H1 (cell line): Measurements from ENCODE around the gene TSNAXIP1. TPM values are rescaled to one million over a fixed set of nuclear protein-coding genes. Genes with fewer than 3 reads are reported as not detected.

Source experiments
- CBX8 ChIP-seq: fragments of 300-800, 300-1000 bp; sonication (generic); IDR thresholded peaks from 2 replicates; pipeline ENCODE4 v1.7.1; 2016; ENCODE audit warnings: low read depth, low read length, borderline replicate concordance
- RXRA ChIP-seq: IDR thresholded peaks from 2 replicates; pipeline ENCODE4 v1.6.1; 2011; ENCODE audit warnings: low read depth, mild to moderate bottlenecking, low read length, moderate library complexity; ENCODE audit not compliant: insufficient read depth
- SAP30 ChIP-seq: fragments of 300-600 bp; sonication (generic); IDR thresholded peaks from 2 replicates; pipeline ENCODE4 v1.7.1; 2012; ENCODE audit warnings: low read length, moderate library complexity, mild to moderate bottlenecking, inconsistent platforms; ENCODE audit not compliant: insufficient read depth, insufficient replicate concordance
- SP1 ChIP-seq: IDR thresholded peaks from 2 replicates; pipeline ENCODE4 v1.6.1; 2011; ENCODE audit warnings: low read depth, low read length
- SRF ChIP-seq: IDR thresholded peaks from 2 replicates; pipeline ENCODE4 v1.6.1; 2011; ENCODE audit warnings: mild to moderate bottlenecking, low read depth, low read length, moderate library complexity
- ZNF274 ChIP-seq: IDR thresholded peaks from 2 replicates; pipeline ENCODE4 v1.7.0; 2012; ENCODE audit warnings: low read length, borderline replicate concordance; ENCODE audit errors: extremely low read depth
- polyA plus RNA-seq, 7 experiments: library from polyadenylated mRNA; depleted of rRNA in 3 of 7; stranded (reverse) in 5 of 7; unstranded in 2 of 7; fragments of >200 nt in 5 of 7; fragments of 200-250 nt in 2 of 7; gene quantifications; 1 replicate in 5 of 7; 2 replicates in 1 of 7; 4 replicates in 1 of 7; pipeline versions ENCODE4 v1.2.1 to v1.2.3, GENCODE V29; 2011 to 2013; ENCODE audit warnings: missing spikeins in 2 of 7, mixed read lengths in 2 of 7
- total RNA-seq: library from RNA; stranded (reverse); fragmentation: NEBNext Ultra II Directional; extraction: Animal tissue kit (Norgen Biotek cat#: 25700); gene quantifications from 2 replicates; pipeline ENCODE4 v1.2.1, GENCODE V29; 2021
- TF ChIP-seq, protein P1 (sequence below), 3 experiments: IDR thresholded peaks; 1 replicate in 2 of 3; 2 replicates in 1 of 3; pipeline versions ENCODE4 v1.5.1 to v1.6.1; 2011; ENCODE audit warnings: low read length in 3 of 3, mild to moderate bottlenecking in 3 of 3, inconsistent platforms in 2 of 3, low read depth in 1 of 3, moderate library complexity in 1 of 3; ENCODE audit not compliant: insufficient read depth in 1 of 3; ENCODE audit errors: control extremely low read depth in 1 of 3

TSNAXIP1 gene
- total and polyA plus RNA-seq, 2 of the 8 experiments (the other 6 are each of a cell fraction or from before 2014, with no cell fraction given): 0.37 to 0.94 TPM

DNA sequence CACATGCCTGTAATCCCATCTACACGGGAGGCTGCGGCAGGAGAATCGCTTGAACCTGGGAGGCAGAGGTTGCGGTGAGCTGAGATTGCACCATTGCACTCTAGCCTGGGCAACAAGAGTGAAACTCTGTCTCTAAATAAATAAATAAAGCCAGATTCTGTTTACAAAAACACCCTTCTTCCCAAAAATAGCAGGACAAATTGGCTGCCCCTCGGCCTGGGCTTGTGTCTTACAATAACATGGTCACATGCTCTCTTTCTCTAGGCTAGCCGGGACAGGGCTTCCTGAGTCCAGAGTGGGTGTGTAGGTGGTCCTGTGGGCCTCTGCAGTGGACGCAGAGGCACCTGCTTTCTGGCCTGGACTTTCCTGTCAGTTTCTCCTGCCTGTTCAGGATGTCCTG lies 63.0 kb downstream of the TSNAXIP1 start (continued):
- TF ChIP-seq, protein P1, sequence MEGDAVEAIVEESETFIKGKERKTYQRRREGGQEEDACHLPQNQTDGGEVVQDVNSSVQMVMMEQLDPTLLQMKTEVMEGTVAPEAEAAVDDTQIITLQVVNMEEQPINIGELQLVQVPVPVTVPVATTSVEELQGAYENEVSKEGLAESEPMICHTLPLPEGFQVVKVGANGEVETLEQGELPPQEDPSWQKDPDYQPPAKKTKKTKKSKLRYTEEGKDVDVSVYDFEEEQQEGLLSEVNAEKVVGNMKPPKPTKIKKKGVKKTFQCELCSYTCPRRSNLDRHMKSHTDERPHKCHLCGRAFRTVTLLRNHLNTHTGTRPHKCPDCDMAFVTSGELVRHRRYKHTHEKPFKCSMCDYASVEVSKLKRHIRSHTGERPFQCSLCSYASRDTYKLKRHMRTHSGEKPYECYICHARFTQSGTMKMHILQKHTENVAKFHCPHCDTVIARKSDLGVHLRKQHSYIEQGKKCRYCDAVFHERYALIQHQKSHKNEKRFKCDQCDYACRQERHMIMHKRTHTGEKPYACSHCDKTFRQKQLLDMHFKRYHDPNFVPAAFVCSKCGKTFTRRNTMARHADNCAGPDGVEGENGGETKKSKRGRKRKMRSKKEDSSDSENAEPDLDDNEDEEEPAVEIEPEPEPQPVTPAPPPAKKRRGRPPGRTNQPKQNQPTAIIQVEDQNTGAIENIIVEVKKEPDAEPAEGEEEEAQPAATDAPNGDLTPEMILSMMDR (IDR thresholded peaks at IDR 0.05; ENCODE audit: control extremely low read depth in 1 of 3, insufficient read depth in 1 of 3, low read depth in 1 of 3, low read length in 3 of 3): no peak
- TF ChIP-seq ZNF274: no peak
- no peak for TF ChIP-seq CBX8
- no peak for TF ChIP-seq SRF
- no peak for TF ChIP-seq SP1
- TF ChIP-seq SAP30: no peak
- no peak for TF ChIP-seq RXRA
